ENCODE data around the gene PCSK6. TPM values are rescaled to one million over a fixed set of nuclear protein-coding genes. Genes with fewer than 3 reads are reported as not detected.

The PCSK6 gene
- total RNA-seq, 1 experiment from 2014 or later: 10.6 TPM

DNA sequence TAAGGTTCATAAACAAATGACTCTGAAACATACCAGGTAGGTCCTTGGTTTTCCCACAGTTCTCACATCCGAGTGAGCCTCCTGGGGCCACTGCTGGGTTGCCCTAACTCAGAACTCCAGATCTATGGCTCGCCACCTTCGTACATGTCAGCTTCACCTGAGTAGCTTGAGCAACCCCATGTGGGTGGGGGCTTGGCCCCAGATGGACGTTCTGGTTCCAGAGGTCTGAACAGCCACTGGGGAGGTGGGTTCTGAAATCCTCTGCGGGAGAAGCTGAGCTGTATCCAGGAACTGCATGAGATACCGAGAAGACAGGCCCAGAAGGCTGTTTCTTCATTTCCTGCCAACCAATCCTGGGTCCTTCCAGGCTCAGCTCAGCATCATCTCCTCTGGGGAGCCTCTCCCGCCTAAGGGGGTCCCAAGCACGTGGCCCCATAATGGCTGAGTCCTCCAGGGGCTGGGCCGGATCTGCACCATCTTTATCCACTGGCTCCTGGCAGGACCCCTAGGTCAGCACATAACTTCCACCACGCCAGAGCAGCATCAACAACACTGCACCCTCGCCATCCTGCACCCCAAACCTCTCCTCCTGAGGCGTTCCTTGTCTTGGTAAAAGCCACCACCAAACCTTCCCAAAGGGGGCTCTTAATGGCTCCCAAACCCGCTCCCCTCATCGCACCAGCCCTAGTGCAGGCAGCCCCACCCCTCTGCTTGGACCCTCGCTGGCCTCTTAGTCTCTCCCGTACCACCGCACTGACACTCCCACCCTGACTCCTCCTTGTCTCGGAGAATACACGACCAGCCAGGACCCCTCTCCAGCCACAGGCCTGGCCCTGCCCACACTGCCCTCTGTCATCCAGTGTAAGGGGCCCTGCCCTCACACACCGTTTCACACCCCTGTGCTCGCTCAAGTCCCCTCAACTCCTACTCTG, 39.8 kb downstream of the PCSK6 start:
- in situ Hi-C loops (cut with HindIII; ENCODE audit: low pct_unique_long_range_greater_than_20kb, low sequenced_read_pairs): no loop called here
- peaks cover 7% of the 10 kb centered on the region; the same call in 1 of the 2 replicates for H3K4me1 ChIP-seq (ENCODE audit: control insufficient read depth, insufficient read depth, low read length)
- intact Hi-C loops (cut with micrococcal nuclease; ENCODE audit: unreplicated experiment): no loop called here
- H3K27ac ChIP-seq (ENCODE audit: low read length): no peak overlapping the region
- no peak for DNase-seq (ENCODE audit: low read depth, low spot score)
- no peak overlapping the region for H3K4me3 ChIP-seq (ENCODE audit: low read depth in 2 of 2, low read length in 2 of 2)
- POLR2A ChIA-PET: no interaction called here
- no peaks in the 10 kb centered on the region for H3K36me3 ChIP-seq (ENCODE audit: control insufficient read depth, insufficient read depth, low read length)
- H3K9me3 ChIP-seq (ENCODE audit: control insufficient read depth, insufficient read depth, low read depth, low read length): no peaks in the 10 kb centered on the region
- TF ChIP-seq, protein P1, sequence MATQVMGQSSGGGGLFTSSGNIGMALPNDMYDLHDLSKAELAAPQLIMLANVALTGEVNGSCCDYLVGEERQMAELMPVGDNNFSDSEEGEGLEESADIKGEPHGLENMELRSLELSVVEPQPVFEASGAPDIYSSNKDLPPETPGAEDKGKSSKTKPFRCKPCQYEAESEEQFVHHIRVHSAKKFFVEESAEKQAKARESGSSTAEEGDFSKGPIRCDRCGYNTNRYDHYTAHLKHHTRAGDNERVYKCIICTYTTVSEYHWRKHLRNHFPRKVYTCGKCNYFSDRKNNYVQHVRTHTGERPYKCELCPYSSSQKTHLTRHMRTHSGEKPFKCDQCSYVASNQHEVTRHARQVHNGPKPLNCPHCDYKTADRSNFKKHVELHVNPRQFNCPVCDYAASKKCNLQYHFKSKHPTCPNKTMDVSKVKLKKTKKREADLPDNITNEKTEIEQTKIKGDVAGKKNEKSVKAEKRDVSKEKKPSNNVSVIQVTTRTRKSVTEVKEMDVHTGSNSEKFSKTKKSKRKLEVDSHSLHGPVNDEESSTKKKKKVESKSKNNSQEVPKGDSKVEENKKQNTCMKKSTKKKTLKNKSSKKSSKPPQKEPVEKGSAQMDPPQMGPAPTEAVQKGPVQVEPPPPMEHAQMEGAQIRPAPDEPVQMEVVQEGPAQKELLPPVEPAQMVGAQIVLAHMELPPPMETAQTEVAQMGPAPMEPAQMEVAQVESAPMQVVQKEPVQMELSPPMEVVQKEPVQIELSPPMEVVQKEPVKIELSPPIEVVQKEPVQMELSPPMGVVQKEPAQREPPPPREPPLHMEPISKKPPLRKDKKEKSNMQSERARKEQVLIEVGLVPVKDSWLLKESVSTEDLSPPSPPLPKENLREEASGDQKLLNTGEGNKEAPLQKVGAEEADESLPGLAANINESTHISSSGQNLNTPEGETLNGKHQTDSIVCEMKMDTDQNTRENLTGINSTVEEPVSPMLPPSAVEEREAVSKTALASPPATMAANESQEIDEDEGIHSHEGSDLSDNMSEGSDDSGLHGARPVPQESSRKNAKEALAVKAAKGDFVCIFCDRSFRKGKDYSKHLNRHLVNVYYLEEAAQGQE (IDR thresholded peaks at IDR 0.05; ENCODE audit: insufficient read depth in 1 of 2, low read depth in 2 of 2, low read length in 1 of 2): no peak
- no peaks in the 10 kb centered on the region for H3K27me3 ChIP-seq (ENCODE audit: control insufficient read depth, insufficient read depth, low read length)
- BruUV-seq (replicated peaks): no TSS peak
- CTCF ChIA-PET: no interaction called here
- ATAC-seq: no peak

DNA sequence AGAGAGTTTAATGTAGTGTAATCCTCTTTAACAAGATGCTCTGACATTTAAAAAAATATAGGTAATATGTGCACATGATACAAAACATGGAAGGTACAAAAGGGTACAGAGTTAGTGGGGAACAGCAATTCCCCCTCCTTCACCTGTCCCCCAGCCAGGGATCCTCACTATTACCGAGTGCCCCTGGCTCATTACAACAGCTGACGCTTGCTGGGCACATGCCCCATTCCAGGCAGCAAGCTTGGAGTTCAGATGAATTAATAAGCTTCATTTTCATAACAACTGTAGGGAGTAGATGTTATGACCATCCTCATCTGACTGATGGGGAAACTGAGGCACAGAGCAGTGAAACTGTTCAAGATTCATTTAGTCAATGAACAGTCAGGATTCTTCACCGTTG, 41.2 kb downstream of the PCSK6 start:
- no TSS peak for BruUV-seq (replicated peaks)
- no peak for TF ChIP-seq POLR2AphosphoS5 (IDR thresholded peaks at IDR 0.05; ENCODE audit: low read depth, low read length)
- TF ChIP-seq, protein P2, sequence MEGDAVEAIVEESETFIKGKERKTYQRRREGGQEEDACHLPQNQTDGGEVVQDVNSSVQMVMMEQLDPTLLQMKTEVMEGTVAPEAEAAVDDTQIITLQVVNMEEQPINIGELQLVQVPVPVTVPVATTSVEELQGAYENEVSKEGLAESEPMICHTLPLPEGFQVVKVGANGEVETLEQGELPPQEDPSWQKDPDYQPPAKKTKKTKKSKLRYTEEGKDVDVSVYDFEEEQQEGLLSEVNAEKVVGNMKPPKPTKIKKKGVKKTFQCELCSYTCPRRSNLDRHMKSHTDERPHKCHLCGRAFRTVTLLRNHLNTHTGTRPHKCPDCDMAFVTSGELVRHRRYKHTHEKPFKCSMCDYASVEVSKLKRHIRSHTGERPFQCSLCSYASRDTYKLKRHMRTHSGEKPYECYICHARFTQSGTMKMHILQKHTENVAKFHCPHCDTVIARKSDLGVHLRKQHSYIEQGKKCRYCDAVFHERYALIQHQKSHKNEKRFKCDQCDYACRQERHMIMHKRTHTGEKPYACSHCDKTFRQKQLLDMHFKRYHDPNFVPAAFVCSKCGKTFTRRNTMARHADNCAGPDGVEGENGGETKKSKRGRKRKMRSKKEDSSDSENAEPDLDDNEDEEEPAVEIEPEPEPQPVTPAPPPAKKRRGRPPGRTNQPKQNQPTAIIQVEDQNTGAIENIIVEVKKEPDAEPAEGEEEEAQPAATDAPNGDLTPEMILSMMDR (IDR thresholded peaks at IDR 0.05): no peak
- TF ChIP-seq, protein P1 (IDR thresholded peaks at IDR 0.05; ENCODE audit: insufficient read depth in 1 of 2, low read depth in 2 of 2, low read length in 1 of 2): no peak
- no peak for TF ChIP-seq TCF7L2 (IDR thresholded peaks at IDR 0.05; ENCODE audit: low read depth, low read length)
- no peak for TF ChIP-seq SIN3A (IDR thresholded peaks at IDR 0.05; ENCODE audit: borderline replicate concordance, insufficient read depth, low read depth, low read length)
- intact Hi-C loops (cut with micrococcal nuclease; ENCODE audit: unreplicated experiment) (no loop called here), in situ Hi-C loops (cut with HindIII; ENCODE audit: low pct_unique_long_range_greater_than_20kb, low sequenced_read_pairs) (no loop called here)
- DNase-seq (ENCODE audit: low read depth, low spot score) (no peak), ATAC-seq (no peak)
- Histone ChIP-seq H3K4me1 (ENCODE audit: control insufficient read depth, insufficient read depth, low read length) (peaks cover 7% of the 10 kb centered on the region; the same call in 1 of the 2 replicates), H3K27ac (ENCODE audit: low read length) (no peak overlapping the region), H3K27me3 (ENCODE audit: control insufficient read depth, insufficient read depth, low read length) (no peaks in the 10 kb centered on the region), H3K4me3 (ENCODE audit: low read depth in 2 of 2, low read length in 2 of 2) (no peak overlapping the region), H3K9me3 (ENCODE audit: control insufficient read depth, insufficient read depth, low read depth, low read length) (no peaks in the 10 kb centered on the region), H3K36me3 (ENCODE audit: control insufficient read depth, insufficient read depth, low read length) (no peaks in the 10 kb centered on the region)
- ChIA-PET CTCF (no interaction called here), POLR2A (no interaction called here)

All from Panc1 (cell line).